ENCODE results near the gene MYH10. TPM values are rescaled to one million over a fixed set of nuclear protein-coding genes. Genes with fewer than 3 reads are reported as not detected.

Gene MYH10
- total RNA-seq, 1 experiment from 2014 or later: 251 TPM

DNA sequence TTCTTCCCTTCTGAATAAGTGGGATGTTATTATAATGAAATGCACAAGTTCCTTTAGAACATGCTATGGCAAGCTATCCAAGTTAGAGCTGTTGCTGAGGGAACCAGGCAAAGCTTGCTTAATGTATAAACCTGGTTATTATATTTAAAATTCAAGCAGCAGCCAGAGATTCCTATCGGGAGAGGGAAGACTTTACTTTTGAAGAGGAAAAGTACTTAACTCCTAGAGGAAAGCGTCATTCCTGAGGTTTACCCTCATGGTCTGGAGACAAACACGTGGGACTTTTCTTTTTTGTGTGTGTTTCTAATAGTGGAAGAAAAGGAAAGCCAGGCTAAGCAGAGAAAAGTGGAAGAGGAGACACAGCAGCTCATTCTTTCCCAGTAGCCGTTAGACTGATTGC is 39.9 kb upstream of the MYH10 start:
- no peak overlapping the region for H3K27ac ChIP-seq (ENCODE audit: insufficient read length, low read depth, low read length)
- H4K8ac ChIP-seq (replicated peaks; ENCODE audit: insufficient read length, low read depth, low read length): no peak overlapping the region
- Mint-ChIP-seq H3K27ac (no peak overlapping the region), H3K27me3 (ENCODE audit: low read depth) (peaks cover 2% of the 10 kb centered on the region; the same call in 1 of the 2 replicates), H3K4me1 (peaks cover 14 to 20% of the 10 kb centered on the region in 2 experiments), H3K36me3 (ENCODE audit: insufficient read depth in 1 of 3, low read depth in 3 of 3) (no peaks in the 10 kb centered on the region), H3K4me3 (no peak overlapping the region), H3K9me3 (no peaks in the 10 kb centered on the region)
- H3K14ac ChIP-seq (ENCODE audit: insufficient read depth, low read length): no peak overlapping the region
- no peak overlapping the region for H2BK12ac ChIP-seq (ENCODE audit: insufficient read length, low read depth, low read length)
- H2BK120ac ChIP-seq (ENCODE audit: low read depth, low read length, poor library complexity, severe bottlenecking): no peak overlapping the region
- no peaks in the 10 kb centered on the region for H4K20me1 ChIP-seq (ENCODE audit: control insufficient read depth, insufficient read depth, insufficient read length)
- H3K79me2 ChIP-seq (ENCODE audit: insufficient read depth, low read length): no peaks in the 10 kb centered on the region
- no peak overlapping the region for H3K4ac ChIP-seq (ENCODE audit: low read depth, low read length)
- H3K23me2 ChIP-seq (ENCODE audit: insufficient read length, low read depth, low read length, poor library complexity, severe bottlenecking): no peaks in the 10 kb centered on the region
- no peak overlapping the region for H2BK15ac ChIP-seq (ENCODE audit: low read depth, low read length)
- H2BK20ac ChIP-seq (ENCODE audit: low read depth, low read length, poor library complexity, severe bottlenecking): no peak overlapping the region
- H3K23ac ChIP-seq (ENCODE audit: insufficient read length, low read depth, low read length): no peak overlapping the region
- no peak overlapping the region for H3T11ph ChIP-seq (ENCODE audit: low read length)
- H2AK5ac ChIP-seq (ENCODE audit: insufficient read length, low read length): no peak overlapping the region
- H3K4me1 ChIP-seq (ENCODE audit: insufficient read depth, low read length): peaks cover under 1% of the 10 kb centered on the region; the same call in 1 of the 2 replicates
- H3K9ac ChIP-seq (ENCODE audit: extremely low read depth, insufficient read length, low read length): no peak overlapping the region
- H3K18ac ChIP-seq (ENCODE audit: insufficient read length, low read depth, low read length): no peak overlapping the region
- no peaks in the 10 kb centered on the region for H3K79me1 ChIP-seq (ENCODE audit: insufficient read depth, low read depth, low read length, poor library complexity, severe bottlenecking)
- no peak overlapping the region for H2AFZ ChIP-seq (ENCODE audit: low read length)
- no peaks in the 10 kb centered on the region for H3K27me3 ChIP-seq (ENCODE audit: insufficient read depth, low read length)
- H2BK5ac ChIP-seq (ENCODE audit: insufficient read length, low read length): no peak overlapping the region
- no CpG with 5 or more reads among the region's 4 CpGs for WGBS (ENCODE audit: extremely low coverage, insufficient read length, low lambda C conversion rate)
- TF ChIP-seq, protein P1, sequence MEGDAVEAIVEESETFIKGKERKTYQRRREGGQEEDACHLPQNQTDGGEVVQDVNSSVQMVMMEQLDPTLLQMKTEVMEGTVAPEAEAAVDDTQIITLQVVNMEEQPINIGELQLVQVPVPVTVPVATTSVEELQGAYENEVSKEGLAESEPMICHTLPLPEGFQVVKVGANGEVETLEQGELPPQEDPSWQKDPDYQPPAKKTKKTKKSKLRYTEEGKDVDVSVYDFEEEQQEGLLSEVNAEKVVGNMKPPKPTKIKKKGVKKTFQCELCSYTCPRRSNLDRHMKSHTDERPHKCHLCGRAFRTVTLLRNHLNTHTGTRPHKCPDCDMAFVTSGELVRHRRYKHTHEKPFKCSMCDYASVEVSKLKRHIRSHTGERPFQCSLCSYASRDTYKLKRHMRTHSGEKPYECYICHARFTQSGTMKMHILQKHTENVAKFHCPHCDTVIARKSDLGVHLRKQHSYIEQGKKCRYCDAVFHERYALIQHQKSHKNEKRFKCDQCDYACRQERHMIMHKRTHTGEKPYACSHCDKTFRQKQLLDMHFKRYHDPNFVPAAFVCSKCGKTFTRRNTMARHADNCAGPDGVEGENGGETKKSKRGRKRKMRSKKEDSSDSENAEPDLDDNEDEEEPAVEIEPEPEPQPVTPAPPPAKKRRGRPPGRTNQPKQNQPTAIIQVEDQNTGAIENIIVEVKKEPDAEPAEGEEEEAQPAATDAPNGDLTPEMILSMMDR (conservative IDR thresholded peaks at IDR 0.05): no peak
- H3K9me3 ChIP-seq (ENCODE audit: control insufficient read depth, low read depth, low read length): no peaks in the 10 kb centered on the region
- no peak overlapping the region for H4K91ac ChIP-seq (ENCODE audit: insufficient read length, low read depth, low read length)
- no peak overlapping the region for H3K4me2 ChIP-seq (ENCODE audit: insufficient read depth, insufficient read length, low read length)
- no peak overlapping the region for H4K5ac ChIP-seq (ENCODE audit: insufficient read length, low read depth, low read length)
- DNase-seq: no peak
- H3K56ac ChIP-seq (ENCODE audit: insufficient read length, low read depth, low read length): no peak overlapping the region
